ENCODE data around the gene LARGE1. TPM values are rescaled to one million over a fixed set of nuclear protein-coding genes. Genes with fewer than 3 reads are reported as not detected.

Gene LARGE1
- total and polyA plus RNA-seq, 2 of the 4 experiments (the other 2 are of a cell fraction): 6.2 to 12.4 TPM

GRCh38 chr22:33735978-33736377 is 184.3 kb downstream of the LARGE1 start:
- no peak overlapping the region for H4K8ac ChIP-seq (ENCODE audit: low read depth in 2 of 2, low read length in 2 of 2)
- H2BK15ac ChIP-seq (ENCODE audit: low read depth, low read length): no peak overlapping the region
- peaks cover 0 to 4% of the 10 kb centered on the region in 2 experiments; a peak in 1 of 4 replicates for H3K79me1 ChIP-seq (ENCODE audit: low read depth in 1 of 2, low read length in 2 of 2)
- H3K36me3 ChIP-seq (ENCODE audit: control insufficient read depth, insufficient read depth, low read length): no peaks in the 10 kb centered on the region
- ChIA-PET CTCF (interaction anchor here (1.0 kb wide), 1 partner anchor 231 kb away, joined by 3 read pairs; no protein-coding TSS in a partner anchor), POLR2A (ENCODE audit: unreplicated experiment) (no interaction called here)
- H3K56ac ChIP-seq (ENCODE audit: extremely low read depth, insufficient read depth, low read length): no peak overlapping the region
- H2BK120ac ChIP-seq (ENCODE audit: low read depth, low read length): no peak overlapping the region
- H2AK5ac ChIP-seq (ENCODE audit: low read depth, low read length): no peak overlapping the region
- no peak for DNase-seq
- no peak overlapping the region for H3K14ac ChIP-seq (replicated peaks; ENCODE audit: low read depth, low read length)
- H3K4me2 ChIP-seq (ENCODE audit: low read depth, low read length): no peak overlapping the region
- H3K9me1 ChIP-seq (ENCODE audit: insufficient read depth, low read length): no peaks in the 10 kb centered on the region
- no peaks in the 10 kb centered on the region for H3K27me3 ChIP-seq (ENCODE audit: control insufficient read depth, insufficient read depth, low read length)
- dilution Hi-C loops (cut with HindIII; ENCODE audit: low sequenced_read_pairs, unreplicated experiment): no loop called here
- no peak overlapping the region for H3K4ac ChIP-seq (ENCODE audit: low read depth, low read length)
- TF ChIP-seq, protein P1, sequence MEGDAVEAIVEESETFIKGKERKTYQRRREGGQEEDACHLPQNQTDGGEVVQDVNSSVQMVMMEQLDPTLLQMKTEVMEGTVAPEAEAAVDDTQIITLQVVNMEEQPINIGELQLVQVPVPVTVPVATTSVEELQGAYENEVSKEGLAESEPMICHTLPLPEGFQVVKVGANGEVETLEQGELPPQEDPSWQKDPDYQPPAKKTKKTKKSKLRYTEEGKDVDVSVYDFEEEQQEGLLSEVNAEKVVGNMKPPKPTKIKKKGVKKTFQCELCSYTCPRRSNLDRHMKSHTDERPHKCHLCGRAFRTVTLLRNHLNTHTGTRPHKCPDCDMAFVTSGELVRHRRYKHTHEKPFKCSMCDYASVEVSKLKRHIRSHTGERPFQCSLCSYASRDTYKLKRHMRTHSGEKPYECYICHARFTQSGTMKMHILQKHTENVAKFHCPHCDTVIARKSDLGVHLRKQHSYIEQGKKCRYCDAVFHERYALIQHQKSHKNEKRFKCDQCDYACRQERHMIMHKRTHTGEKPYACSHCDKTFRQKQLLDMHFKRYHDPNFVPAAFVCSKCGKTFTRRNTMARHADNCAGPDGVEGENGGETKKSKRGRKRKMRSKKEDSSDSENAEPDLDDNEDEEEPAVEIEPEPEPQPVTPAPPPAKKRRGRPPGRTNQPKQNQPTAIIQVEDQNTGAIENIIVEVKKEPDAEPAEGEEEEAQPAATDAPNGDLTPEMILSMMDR (conservative IDR thresholded peaks at IDR 0.05; ENCODE audit: low read depth, low read length): no peak
- TF ChIP-seq CHD1 (IDR thresholded peaks at IDR 0.05; ENCODE audit: low read depth, low read length): no peak
- no peak for TF ChIP-seq MAFK (IDR thresholded peaks at IDR 0.05; ENCODE audit: low read depth, low read length)
- TF ChIP-seq RFX5 (IDR thresholded peaks at IDR 0.05; ENCODE audit: low read depth, low read length): no peak
- no peak for TF ChIP-seq SMC3 (IDR thresholded peaks at IDR 0.05; ENCODE audit: low read depth, low read length)
- TF ChIP-seq RCOR1 (IDR thresholded peaks at IDR 0.05; ENCODE audit: insufficient replicate concordance, low read length): no peak
- TF ChIP-seq FOS (IDR thresholded peaks at IDR 0.05; ENCODE audit: low read depth, low read length): no peak
- no peak for TF ChIP-seq USF2 (IDR thresholded peaks at IDR 0.05; ENCODE audit: low read depth, low read length)
- TF ChIP-seq CEBPB (IDR thresholded peaks at IDR 0.05; ENCODE audit: low read depth, low read length): no peak
- TF ChIP-seq, protein P2, sequence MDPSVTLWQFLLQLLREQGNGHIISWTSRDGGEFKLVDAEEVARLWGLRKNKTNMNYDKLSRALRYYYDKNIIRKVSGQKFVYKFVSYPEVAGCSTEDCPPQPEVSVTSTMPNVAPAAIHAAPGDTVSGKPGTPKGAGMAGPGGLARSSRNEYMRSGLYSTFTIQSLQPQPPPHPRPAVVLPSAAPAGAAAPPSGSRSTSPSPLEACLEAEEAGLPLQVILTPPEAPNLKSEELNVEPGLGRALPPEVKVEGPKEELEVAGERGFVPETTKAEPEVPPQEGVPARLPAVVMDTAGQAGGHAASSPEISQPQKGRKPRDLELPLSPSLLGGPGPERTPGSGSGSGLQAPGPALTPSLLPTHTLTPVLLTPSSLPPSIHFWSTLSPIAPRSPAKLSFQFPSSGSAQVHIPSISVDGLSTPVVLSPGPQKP (IDR thresholded peaks at IDR 0.05; ENCODE audit: borderline replicate concordance, low read depth, low read length): no peak
- TF ChIP-seq NFE2L2 (IDR thresholded peaks at IDR 0.05; ENCODE audit: low read depth, low read length): no peak
- TF ChIP-seq MXI1 (IDR thresholded peaks at IDR 0.05; ENCODE audit: borderline replicate concordance, low read depth, low read length): no peak
- no peak for TF ChIP-seq RAD21 (IDR thresholded peaks at IDR 0.05; ENCODE audit: low read length)
- no peak for TF ChIP-seq POLR2A (IDR thresholded peaks at IDR 0.05; ENCODE audit: low read depth, low read length)
- TF ChIP-seq MAZ (IDR thresholded peaks at IDR 0.05; ENCODE audit: borderline replicate concordance, low read depth, low read length): no peak
- no peak for TF ChIP-seq BHLHE40 (IDR thresholded peaks at IDR 0.05; ENCODE audit: low read depth, low read length)
- no peaks in the 10 kb centered on the region for H3K4me1 ChIP-seq (ENCODE audit: control insufficient read depth, insufficient read depth, low read length)
- no peak overlapping the region for H2AFZ ChIP-seq (replicated peaks; ENCODE audit: low read length, poor library complexity)
- no peaks in the 10 kb centered on the region for H4K20me1 ChIP-seq (ENCODE audit: insufficient read depth, low read length)
- no peak for ATAC-seq (ENCODE audit: low read depth)
- no peak overlapping the region for H2BK20ac ChIP-seq (ENCODE audit: low read depth, low read length)
- H3K23ac ChIP-seq (ENCODE audit: low read depth, low read length): no peak overlapping the region
- in situ Hi-C loops (cut with MboI; ENCODE audit: low sequenced_read_pairs): no loop called here
- H3K9me3 ChIP-seq (ENCODE audit: control insufficient read depth, insufficient read depth, low read length): no peaks in the 10 kb centered on the region
- no peak overlapping the region for H2AK9ac ChIP-seq (replicated peaks; ENCODE audit: low read depth, low read length, poor library complexity)
- intact Hi-C loops (cut with micrococcal nuclease): no loop called here
- no TSS peak for BruUV-seq (replicated peaks)
- no peak overlapping the region for H2BK5ac ChIP-seq (ENCODE audit: low read depth, low read length, poor library complexity, severe bottlenecking)
- H3K27ac ChIP-seq (ENCODE audit: insufficient read depth, low read length): no peak overlapping the region
- H4K91ac ChIP-seq (ENCODE audit: insufficient read depth, low read depth, low read length): no peak overlapping the region
- WGBS, 2 experiments (ENCODE audit: extremely low coverage in 2 of 2, insufficient read length in 1 of 2): no CpG with 5 or more reads among the region's 4 CpGs
- H3K9ac ChIP-seq (ENCODE audit: low read depth, low read length): no peak overlapping the region
- no peak overlapping the region for H3K18ac ChIP-seq (ENCODE audit: low read depth, low read length)
- no peak overlapping the region for H4K5ac ChIP-seq (ENCODE audit: low read depth, low read length)
- H3K4me3 ChIP-seq (ENCODE audit: insufficient read depth, low read depth, low read length): no peak overlapping the region

Data from IMR-90 (cell line).